BE2C (cell line): Measurements from ENCODE around the gene PET100.

Experiments used
- DNase-seq: peaks from one replicate; pipeline ENCODE4 v3.0.0-alpha.2; 2020
- H3K27me3 ChIP-seq: fragments of 250-450 bp; sonication (Bioruptor Pico); 2 replicates; pipeline ENCODE4 v1.5.1; 2020; ENCODE audit warnings: mild to moderate bottlenecking
- H3K36me3 ChIP-seq: fragments of 250-450 bp; sonication (Bioruptor Pico); 2 replicates; pipeline ENCODE4 v1.5.1; 2020; ENCODE audit warnings: mild to moderate bottlenecking
- H3K4me1 ChIP-seq: fragments of 250-450 bp; sonication (Bioruptor Pico); 2 replicates; pipeline ENCODE4 v1.5.1; 2020
- H3K4me3 ChIP-seq: 2 replicates; pipeline ENCODE4 v1.5.1; 2011; ENCODE audit warnings: low read depth, low read length
- H3K9me3 ChIP-seq: fragments of 250-450 bp; sonication (Bioruptor Pico); 2 replicates; pipeline ENCODE4 v1.5.1; 2020
- CTCF ChIP-seq: IDR thresholded peaks from 2 replicates; pipeline ENCODE4 v1.5.1; 2012; ENCODE audit warnings: mild to moderate bottlenecking, low read depth, low read length

PET100 gene

DNA sequence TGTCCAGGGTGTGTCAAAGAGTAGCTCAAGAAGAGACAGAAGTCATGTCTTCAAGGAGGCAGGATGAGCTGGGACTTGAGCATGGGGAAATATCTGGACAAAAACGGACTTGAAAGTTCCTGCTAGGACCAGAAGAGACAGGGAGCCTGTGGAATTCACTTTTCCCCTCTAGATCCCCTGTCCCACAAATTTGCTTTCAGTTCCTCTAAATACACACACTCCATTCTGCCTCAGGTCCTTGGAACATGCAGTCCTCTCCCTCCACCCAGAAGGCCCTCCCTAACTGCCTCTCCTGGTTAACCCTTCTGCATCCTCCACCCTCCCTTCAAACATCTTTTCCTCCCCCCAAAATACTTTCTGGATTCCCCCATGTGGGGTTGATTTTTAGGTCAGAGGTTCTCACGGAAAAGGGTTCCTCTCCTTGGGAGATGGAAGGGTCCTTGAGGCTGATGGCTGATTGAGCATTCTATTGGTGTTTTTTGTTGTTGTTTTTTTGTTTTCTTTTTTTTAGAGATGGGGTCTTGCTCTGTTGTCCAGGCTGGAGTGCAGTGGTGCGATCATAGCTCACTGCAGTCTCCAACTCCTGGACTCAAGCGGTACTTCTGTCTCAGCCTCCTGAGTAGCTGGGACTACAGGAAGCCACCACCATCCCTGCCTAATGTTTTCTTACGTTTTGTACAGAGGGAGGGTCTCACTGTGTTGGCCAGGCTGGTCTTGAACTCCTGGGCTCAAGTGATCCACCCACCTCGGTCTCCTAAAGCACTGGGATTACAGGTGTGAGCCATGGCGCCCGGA is 32.3 kb downstream of the PET100 start:
- no peaks in the 10 kb centered on the region for H3K4me1 ChIP-seq
- no peaks in the 10 kb centered on the region for H3K36me3 ChIP-seq
- no peaks in the 10 kb centered on the region for H3K9me3 ChIP-seq
- TF ChIP-seq CTCF = no peak
- peaks cover 53% of the 10 kb centered on the region for H3K27me3 ChIP-seq
- DNase-seq = no peak
- no peak overlapping the region for H3K4me3 ChIP-seq

DNA sequence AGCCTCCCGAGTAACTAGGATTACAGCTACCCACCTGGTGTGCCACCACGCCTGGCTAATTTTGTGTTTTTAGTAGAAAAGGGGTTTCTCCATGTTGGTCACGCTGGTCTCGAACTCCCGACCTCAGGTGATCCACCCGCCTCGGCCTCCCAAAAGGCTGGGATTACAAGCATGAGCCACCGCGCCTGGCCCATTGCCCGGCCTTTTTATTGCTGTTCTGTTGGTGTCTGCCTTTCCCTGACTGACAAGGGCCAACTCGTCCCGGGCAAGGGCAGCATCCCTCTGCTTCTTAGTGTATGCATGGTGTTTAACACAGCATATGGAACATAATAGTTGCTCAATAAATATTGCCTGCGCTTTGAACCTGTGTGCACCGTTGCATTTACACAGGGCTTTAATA is 33.1 kb downstream of the PET100 start:
- Histone ChIP-seq H3K27me3 (peaks cover 51% of the 10 kb centered on the region), H3K4me3 (no peak overlapping the region), H3K9me3 (no peaks in the 10 kb centered on the region), H3K36me3 (no peaks in the 10 kb centered on the region), H3K4me1 (no peaks in the 10 kb centered on the region)
- DNase-seq = no peak
- TF ChIP-seq CTCF = no peak

- H3K4me1 ChIP-seq = no peaks in the 10 kb centered on the region
- H3K4me3 ChIP-seq = no peak overlapping the region
- no peak for DNase-seq
- no peaks in the 10 kb centered on the region for H3K9me3 ChIP-seq
- H3K36me3 ChIP-seq = no peaks in the 10 kb centered on the region
- TF ChIP-seq CTCF = no peak
- peaks cover 47% of the 10 kb centered on the region for H3K27me3 ChIP-seq
Measured at GRCh38 chr19:7663706-7664105, 34.1 kb downstream of the PET100 start.

- peaks cover 52% of the 10 kb centered on the region for H3K27me3 ChIP-seq
- no peak for DNase-seq
- no peaks in the 10 kb centered on the region for H3K4me1 ChIP-seq
Measured at GRCh38 chr19:7665076-7665475, 35.5 kb downstream of the PET100 start.

DNA sequence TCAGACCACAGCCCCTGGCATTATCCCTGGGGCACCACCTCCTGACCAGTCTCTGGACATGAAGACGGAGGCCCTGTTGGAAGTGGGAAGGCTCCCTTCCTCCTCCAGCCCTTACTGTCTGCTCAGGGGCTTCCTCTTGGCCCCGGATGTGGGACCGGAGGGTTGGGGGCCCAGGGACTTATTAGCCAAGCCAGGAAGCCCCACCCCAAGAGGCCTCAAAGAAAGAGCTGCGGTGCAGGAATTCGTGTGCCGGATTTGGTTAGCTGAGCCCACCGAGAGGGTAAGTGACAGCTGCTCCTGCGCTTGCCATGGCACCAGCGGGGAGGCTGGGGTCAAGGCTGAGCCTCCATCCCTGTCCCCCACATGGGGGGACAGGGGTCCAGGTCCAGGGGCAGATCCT is 39.2 kb downstream of the PET100 start, which contains the start of gene RETN:
Gene RETN (plus strand): TSS at position 208 of the 400 bp plus-strand sequence. CDS start 278 bp downstream, outside the sequence.
- H3K27me3 ChIP-seq = peaks cover 70% of the 10 kb centered on the region

More at GRCh38 chr19:7665076-7665475, 35.5 kb downstream of the PET100 start:
- no peak for TF ChIP-seq CTCF
- H3K4me3 ChIP-seq = no peak overlapping the region
- H3K36me3 ChIP-seq = no peaks in the 10 kb centered on the region
- H3K9me3 ChIP-seq = no peaks in the 10 kb centered on the region

More for the DNA sequence above, 39.2 kb downstream of the PET100 start, which contains the start of gene RETN:
- TF ChIP-seq CTCF = no peak
- Histone ChIP-seq H3K36me3 (no peaks in the 10 kb centered on the region), H3K4me1 (no peaks in the 10 kb centered on the region), H3K9me3 (no peaks in the 10 kb centered on the region), H3K4me3 (no peak within 1 kb of the TSS)
- DNase-seq = no peak
